Left renal pelvis (tissue), 4 donors: Measurements from ENCODE around the gene KIAA0930. TPM values are rescaled to one million over a fixed set of nuclear protein-coding genes. Genes with fewer than 3 reads are reported as not detected.

Experiments used
- DNase-seq, 4 donors: peaks; one replicate each; pipeline ENCODE4 v3.0.0-alpha.2; 2013; ENCODE audit warnings: low read depth in 4 of 4, low spot score in 3 of 4
- polyA plus RNA-seq, 4 donors: library from polyadenylated mRNA; unstranded; fragments of 120-200 nt; gene quantifications; one replicate each; pipeline ENCODE4 v1.2.1, GENCODE V29; 2013; ENCODE audit not compliant: insufficient read length in 4 of 4

The KIAA0930 gene
- polyA plus RNA-seq, 4 donors, result 17.4 to 25.2 (median 24.1) TPM

- no peak for DNase-seq
Observed at GRCh38 chr22:45238957-45239680, 1.6 kb downstream of the KIAA0930 start.

GRCh38 chr22:45238076-45238956 lies 2.4 kb downstream of the KIAA0930 start:
- DNase-seq, result no peak

GRCh38 chr22:45237065-45237990 lies 3.4 kb downstream of the KIAA0930 start:
- no peak for DNase-seq

GRCh38 chr22:45235851-45236342 lies 4.8 kb downstream of the KIAA0930 start:
- no peak for DNase-seq

GRCh38 chr22:45235101-45235777 lies 5.5 kb downstream of the KIAA0930 start:
- no peak for DNase-seq

GRCh38 chr22:45233827-45234226 lies 6.9 kb downstream of the KIAA0930 start:
- no peak for DNase-seq

- no peak for DNase-seq
Observed at GRCh38 chr22:45233386-45233785, 7.3 kb downstream of the KIAA0930 start.

- DNase-seq, result no peak
Observed at GRCh38 chr22:45231293-45231692, 9.4 kb downstream of the KIAA0930 start.

- no peak for DNase-seq
Observed at GRCh38 chr22:45230026-45230721, 10.5 kb downstream of the KIAA0930 start.

GRCh38 chr22:45229181-45229580 lies 11.5 kb downstream of the KIAA0930 start:
- DNase-seq, result no peak

- DNase-seq, result no peak
Observed at GRCh38 chr22:45228401-45228754, 12.3 kb downstream of the KIAA0930 start.

- no peak for DNase-seq
Observed at GRCh38 chr22:45227645-45228400, 12.9 kb downstream of the KIAA0930 start.

- no peak for DNase-seq
Observed at GRCh38 chr22:45226503-45227186, 14.0 kb downstream of the KIAA0930 start.

GRCh38 chr22:45225732-45226502 lies 14.8 kb downstream of the KIAA0930 start:
- no peak for DNase-seq

- DNase-seq, result no peak
Observed at GRCh38 chr22:45224988-45225731, 15.5 kb downstream of the KIAA0930 start.

- no peak for DNase-seq
Observed at GRCh38 chr22:45224331-45224730, 16.4 kb downstream of the KIAA0930 start.
